ENCODE measurements around the gene GABRG3.

DNA sequence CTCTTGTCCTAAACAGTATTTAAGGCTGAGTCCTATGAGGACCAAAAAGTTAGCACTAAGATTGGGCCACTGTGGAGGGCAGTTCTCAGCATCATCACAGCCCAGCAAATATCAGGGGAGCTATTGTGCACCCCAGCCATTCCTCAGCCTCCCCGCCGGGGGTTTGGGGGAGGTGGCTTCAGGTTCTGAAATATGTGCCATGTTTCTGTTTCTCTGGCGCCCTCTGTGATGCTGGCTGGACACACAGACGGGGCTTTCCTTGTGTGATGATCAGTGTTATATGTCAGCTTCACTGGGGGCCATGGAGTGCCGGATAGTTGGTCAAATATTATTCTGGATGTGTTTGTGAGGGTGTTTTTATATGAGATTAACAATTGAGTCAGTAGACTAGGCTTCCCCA, 106.8 kb downstream of the GABRG3 start:
- no peak for TF ChIP-seq CTCF (IDR thresholded peaks at IDR 0.05; ENCODE audit: poor library complexity)
- TF ChIP-seq EZH2 (IDR thresholded peaks at IDR 0.05; ENCODE audit: borderline replicate concordance) = no peak
